LNCaP clone FGC (cell line): Measurements from ENCODE around the gene BRD4.

ENCODE experiments used
- DNase-seq: peaks from one replicate; pipeline ENCODE4 v3.0.0-alpha.2; 2011; ENCODE audit warnings: low read depth
- H3K4me3 ChIP-seq: 2 replicates; pipeline ENCODE4 v1.5.1; 2011; ENCODE audit warnings: mild to moderate bottlenecking, low read depth, low read length, control low read depth
- TF ChIP-seq, protein P1 (sequence below): IDR thresholded peaks from 2 replicates; pipeline ENCODE4 v1.5.1; 2012; ENCODE audit warnings: mild to moderate bottlenecking; ENCODE audit not compliant: control insufficient read depth, insufficient read depth; ENCODE audit errors: extremely low read depth

BRD4 gene

DNA sequence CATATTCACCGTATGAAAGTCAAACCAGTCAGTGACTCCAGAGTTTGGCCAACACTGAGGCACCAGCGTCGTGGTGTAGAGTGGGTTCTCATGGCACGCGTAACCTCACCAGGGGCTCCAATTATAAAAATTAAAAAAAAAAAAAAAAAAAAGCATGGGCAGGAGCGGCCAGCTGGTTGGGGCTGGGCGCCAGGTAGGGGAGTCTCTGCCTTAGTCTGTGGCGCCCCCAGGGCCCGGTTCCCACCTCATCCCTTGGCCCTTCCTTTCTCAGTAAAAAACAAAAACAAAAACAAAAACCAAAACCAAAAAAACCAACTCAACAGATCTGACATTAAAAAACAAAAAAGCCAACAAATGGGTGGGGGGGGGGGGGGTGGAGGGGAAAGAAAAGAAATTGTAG lies 95.5 kb downstream of the BRD4 start:
- TF ChIP-seq, protein P1, sequence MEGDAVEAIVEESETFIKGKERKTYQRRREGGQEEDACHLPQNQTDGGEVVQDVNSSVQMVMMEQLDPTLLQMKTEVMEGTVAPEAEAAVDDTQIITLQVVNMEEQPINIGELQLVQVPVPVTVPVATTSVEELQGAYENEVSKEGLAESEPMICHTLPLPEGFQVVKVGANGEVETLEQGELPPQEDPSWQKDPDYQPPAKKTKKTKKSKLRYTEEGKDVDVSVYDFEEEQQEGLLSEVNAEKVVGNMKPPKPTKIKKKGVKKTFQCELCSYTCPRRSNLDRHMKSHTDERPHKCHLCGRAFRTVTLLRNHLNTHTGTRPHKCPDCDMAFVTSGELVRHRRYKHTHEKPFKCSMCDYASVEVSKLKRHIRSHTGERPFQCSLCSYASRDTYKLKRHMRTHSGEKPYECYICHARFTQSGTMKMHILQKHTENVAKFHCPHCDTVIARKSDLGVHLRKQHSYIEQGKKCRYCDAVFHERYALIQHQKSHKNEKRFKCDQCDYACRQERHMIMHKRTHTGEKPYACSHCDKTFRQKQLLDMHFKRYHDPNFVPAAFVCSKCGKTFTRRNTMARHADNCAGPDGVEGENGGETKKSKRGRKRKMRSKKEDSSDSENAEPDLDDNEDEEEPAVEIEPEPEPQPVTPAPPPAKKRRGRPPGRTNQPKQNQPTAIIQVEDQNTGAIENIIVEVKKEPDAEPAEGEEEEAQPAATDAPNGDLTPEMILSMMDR, result no peak
- no peak for DNase-seq
- H3K4me3 ChIP-seq, result no peak overlapping the region

DNA sequence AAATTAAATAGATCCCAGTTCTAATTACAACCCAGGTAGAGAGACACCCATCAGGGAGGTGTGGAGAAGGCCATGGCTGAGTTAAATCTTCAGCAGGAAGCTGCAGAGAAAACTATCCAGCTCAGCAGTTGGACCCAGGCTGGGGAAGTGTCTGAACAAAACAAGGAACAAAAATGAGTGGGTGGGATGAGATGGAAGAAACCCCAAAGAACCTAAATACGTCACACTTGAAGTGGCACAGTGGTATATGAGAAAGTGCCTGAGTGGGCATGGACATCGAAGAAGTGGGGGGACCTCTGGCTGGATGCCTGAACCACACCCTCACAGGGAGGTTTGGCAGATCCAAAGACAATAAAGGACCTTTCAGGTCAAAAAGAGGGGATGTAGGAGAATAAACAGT lies 96.6 kb downstream of the BRD4 start:
- no peak overlapping the region for H3K4me3 ChIP-seq
- TF ChIP-seq, protein P1, result no peak
- no peak for DNase-seq

- DNase-seq, result no peak
- no peak overlapping the region for H3K4me3 ChIP-seq
- TF ChIP-seq, protein P1, result no peak
Observed at GRCh38 chr19:15234431-15235130, 97.8 kb downstream of the BRD4 start.

- no peak overlapping the region for H3K4me3 ChIP-seq
- no peak for DNase-seq
- TF ChIP-seq, protein P1, result no peak
Observed at GRCh38 chr19:15231271-15231670, 101.1 kb downstream of the BRD4 start.

DNA sequence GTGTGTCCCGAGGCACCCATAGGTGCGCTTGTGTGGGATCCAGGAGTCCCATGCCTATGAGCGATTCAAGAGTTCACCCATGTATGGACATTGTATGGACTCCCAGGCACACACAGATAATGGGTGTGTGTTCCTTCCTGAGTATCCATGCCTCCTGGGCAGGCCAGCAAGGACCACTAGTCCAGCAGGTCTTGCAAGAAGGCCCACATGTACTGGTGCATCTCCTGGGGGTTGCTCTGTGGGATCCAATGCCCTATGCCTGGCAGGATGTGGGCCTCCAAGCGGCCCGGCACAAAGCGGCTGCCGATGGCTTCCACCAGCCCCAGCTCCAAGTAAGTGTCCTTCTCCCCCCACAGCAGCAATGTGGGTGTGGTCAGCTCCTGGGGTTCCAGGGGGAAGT lies 105.1 kb downstream of the BRD4 start:
- no peak for DNase-seq
- no peak overlapping the region for H3K4me3 ChIP-seq
- TF ChIP-seq, protein P1, result no peak

DNA sequence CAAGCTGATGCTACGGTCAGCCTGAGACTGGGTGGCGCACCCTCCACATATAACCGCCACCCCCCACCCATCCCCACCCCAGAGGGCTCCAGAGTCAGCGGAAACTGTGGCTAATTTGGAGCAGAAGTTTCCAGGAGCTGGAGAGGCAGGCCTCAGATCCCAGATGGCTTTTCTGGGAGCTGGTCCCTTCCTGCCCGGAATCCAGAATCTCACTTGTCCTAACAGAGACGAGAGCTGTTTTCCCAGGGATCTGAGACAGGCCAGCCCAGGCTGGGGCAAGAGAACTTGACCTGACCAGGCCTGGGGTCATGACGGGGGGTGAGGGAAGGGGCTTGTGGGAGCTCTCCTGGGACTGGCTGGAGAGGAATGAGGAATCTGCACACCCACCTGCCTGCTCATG lies 106.6 kb downstream of the BRD4 start:
- DNase-seq, result no peak
- TF ChIP-seq, protein P1, result no peak
- no peak overlapping the region for H3K4me3 ChIP-seq
